Cardiac fibroblast (primary cell): ENCODE results near the gene SERGEF.
"Not testable (repeated sequence)": the region's sequence is repeated elsewhere in the genome, so short reads cannot be mapped to it uniquely, and the experiment has no call there.

Experiments
- DNase-seq, 2 donors: peaks; one replicate each; pipeline versions ENCODE4 v3.0.0 to v3.0.0-alpha.2; 2010; ENCODE audit warnings: low read depth in 2 of 2
- H3K4me3 ChIP-seq, 2 donors: replicated peaks in 1 of 2; 1 replicate in 1 of 2; 2 replicates in 1 of 2; pipeline ENCODE4 v1.5.1; 2011; ENCODE audit warnings: low read depth in 2 of 2, low read length in 2 of 2, mild to moderate bottlenecking in 2 of 2, moderate library complexity in 1 of 2
- CTCF ChIP-seq: IDR thresholded peaks from one replicate; pipeline ENCODE4 v1.5.1; 2011; ENCODE audit warnings: low read depth, mild to moderate bottlenecking, low read length, inconsistent platforms

Gene SERGEF

GRCh38 chr11:17875891-17876290, 137.0 kb downstream of the SERGEF start:
- no peak for TF ChIP-seq CTCF
- H3K4me3 ChIP-seq = no peak overlapping the region
- no peak for DNase-seq

GRCh38 chr11:17873586-17873985, 139.3 kb downstream of the SERGEF start:
- no peak for TF ChIP-seq CTCF
- H3K4me3 ChIP-seq = no peak overlapping the region
- no peak for DNase-seq

GRCh38 chr11:17868398-17868797, 144.4 kb downstream of the SERGEF start:
- DNase-seq, H3K4me3 ChIP-seq: not testable (repeated sequence)

- no peak for DNase-seq
- no peak overlapping the region for H3K4me3 ChIP-seq
- no peak for TF ChIP-seq CTCF
Observed at GRCh38 chr11:17867341-17867740, 145.5 kb downstream of the SERGEF start.

GRCh38 chr11:17865765-17866428, 146.9 kb downstream of the SERGEF start:
- peak; percentile 8 to 21 for DNase-seq
- no peak overlapping the region for H3K4me3 ChIP-seq
- no peak for TF ChIP-seq CTCF

- peak; percentile 61 for TF ChIP-seq CTCF
- DNase-seq = no peak
- no peak overlapping the region for H3K4me3 ChIP-seq
Observed at GRCh38 chr11:17864478-17864941, 148.3 kb downstream of the SERGEF start.

GRCh38 chr11:17861036-17861755, 151.7 kb downstream of the SERGEF start:
- peak in 1 of 2 donors; percentile 20 for DNase-seq
- no peak for TF ChIP-seq CTCF
- H3K4me3 ChIP-seq = no peak overlapping the region
